ENCODE results near the gene NGF. TPM values are rescaled to one million over a fixed set of nuclear protein-coding genes. Genes with fewer than 3 reads are reported as not detected.
A peak's percentile ranks its signal among the peaks of the same experiment; 100 is the strongest.

Gene NGF
- total and polyA plus RNA-seq, 11 donors: 0.94 to 13.6 (median 2.9) TPM

DNA sequence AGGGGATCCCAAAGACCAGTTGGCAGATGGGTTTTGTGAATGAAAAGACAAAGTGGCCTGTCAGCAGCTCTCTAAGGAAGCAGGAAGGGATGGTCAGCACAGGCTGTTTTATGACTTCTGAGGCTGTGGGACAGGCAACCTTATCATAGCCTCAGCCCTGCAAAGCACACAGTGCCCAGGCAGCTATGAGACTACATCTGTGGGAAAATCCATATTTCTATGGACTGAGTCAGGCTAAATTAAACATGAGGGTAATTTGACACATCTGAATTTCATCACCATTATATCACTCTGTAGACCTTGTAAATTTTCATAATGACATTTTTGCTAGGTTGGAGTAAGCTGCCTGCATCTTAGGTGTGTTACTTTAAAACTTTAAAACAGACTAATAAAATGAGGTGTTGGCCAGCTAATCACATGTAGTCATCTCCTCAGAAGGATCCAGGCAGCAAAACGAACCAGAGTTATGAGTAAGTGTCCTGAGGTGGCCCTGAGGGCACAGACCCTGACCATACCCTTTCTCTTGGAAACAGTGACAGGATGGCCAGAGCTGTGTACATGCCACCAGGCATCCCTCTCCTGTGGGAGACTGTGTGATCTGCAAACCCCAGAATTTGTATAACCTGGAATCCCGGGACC is 14.6 kb downstream of the NGF start:
- 65 to 71% (median 68%) methylated on average over 2 of the region's 2 CpGs for whole genome bisulfite sequencing, 4 donors
- peaks cover 0 to 19% (median 0%) of the 10 kb centered on the region in 12 donors for H3K4me1 ChIP-seq
- no peak for DNase-seq
- TF ChIP-seq, protein P1, sequence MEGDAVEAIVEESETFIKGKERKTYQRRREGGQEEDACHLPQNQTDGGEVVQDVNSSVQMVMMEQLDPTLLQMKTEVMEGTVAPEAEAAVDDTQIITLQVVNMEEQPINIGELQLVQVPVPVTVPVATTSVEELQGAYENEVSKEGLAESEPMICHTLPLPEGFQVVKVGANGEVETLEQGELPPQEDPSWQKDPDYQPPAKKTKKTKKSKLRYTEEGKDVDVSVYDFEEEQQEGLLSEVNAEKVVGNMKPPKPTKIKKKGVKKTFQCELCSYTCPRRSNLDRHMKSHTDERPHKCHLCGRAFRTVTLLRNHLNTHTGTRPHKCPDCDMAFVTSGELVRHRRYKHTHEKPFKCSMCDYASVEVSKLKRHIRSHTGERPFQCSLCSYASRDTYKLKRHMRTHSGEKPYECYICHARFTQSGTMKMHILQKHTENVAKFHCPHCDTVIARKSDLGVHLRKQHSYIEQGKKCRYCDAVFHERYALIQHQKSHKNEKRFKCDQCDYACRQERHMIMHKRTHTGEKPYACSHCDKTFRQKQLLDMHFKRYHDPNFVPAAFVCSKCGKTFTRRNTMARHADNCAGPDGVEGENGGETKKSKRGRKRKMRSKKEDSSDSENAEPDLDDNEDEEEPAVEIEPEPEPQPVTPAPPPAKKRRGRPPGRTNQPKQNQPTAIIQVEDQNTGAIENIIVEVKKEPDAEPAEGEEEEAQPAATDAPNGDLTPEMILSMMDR (IDR thresholded peaks at IDR 0.05): no peak
- no peak for TF ChIP-seq POLR2A (IDR thresholded peaks at IDR 0.05)
- H3K9me3 ChIP-seq: no peaks in the 10 kb centered on the region
- no peaks in the 10 kb centered on the region for H3K36me3 ChIP-seq
- H3K4me3 ChIP-seq: no peak overlapping the region
- peak overlapping the region in 1 of 12 donors; percentile 23 for H3K27ac ChIP-seq
- no peaks in the 10 kb centered on the region for H3K27me3 ChIP-seq
- ATAC-seq: no peak
- intact Hi-C loops (cut with DNase I): no loop called here

DNA sequence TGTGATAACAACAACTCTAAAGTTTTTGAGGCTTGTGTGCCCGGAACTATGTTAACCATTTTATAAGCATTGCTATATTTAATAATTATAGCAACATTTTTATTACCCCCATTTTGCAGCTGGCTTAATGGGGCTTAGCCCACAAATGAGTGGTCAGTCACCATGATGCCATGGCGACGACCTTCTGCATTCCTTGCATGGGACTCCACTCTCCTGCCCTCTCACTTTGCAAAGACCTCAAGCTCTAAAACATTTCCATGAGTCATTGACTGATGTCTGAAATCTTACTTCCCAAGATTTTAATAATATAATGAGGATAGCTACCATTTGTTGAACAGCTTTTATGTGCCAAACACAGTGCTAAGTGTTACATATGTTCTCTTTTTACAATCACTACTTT is 15.4 kb downstream of the NGF start:
- H3K4me1 ChIP-seq: peaks cover 0 to 20% (median 2%) of the 10 kb centered on the region in 12 donors
- TF ChIP-seq POLR2A (IDR thresholded peaks at IDR 0.05): no peak
- TF ChIP-seq, protein P1 (IDR thresholded peaks at IDR 0.05): no peak
- DNase-seq (no peak), ATAC-seq (no peak)
- no peak overlapping the region for H3K27ac ChIP-seq
- no peak overlapping the region for H3K4me3 ChIP-seq
- 87 to 92% (median 90%) methylated on average over 3 of the region's 3 CpGs for WGBS, 4 donors
- H3K9me3 ChIP-seq: no peaks in the 10 kb centered on the region
- H3K36me3 ChIP-seq: no peaks in the 10 kb centered on the region
- H3K27me3 ChIP-seq: no peaks in the 10 kb centered on the region
- intact Hi-C loops (cut with DNase I): no loop called here

DNA sequence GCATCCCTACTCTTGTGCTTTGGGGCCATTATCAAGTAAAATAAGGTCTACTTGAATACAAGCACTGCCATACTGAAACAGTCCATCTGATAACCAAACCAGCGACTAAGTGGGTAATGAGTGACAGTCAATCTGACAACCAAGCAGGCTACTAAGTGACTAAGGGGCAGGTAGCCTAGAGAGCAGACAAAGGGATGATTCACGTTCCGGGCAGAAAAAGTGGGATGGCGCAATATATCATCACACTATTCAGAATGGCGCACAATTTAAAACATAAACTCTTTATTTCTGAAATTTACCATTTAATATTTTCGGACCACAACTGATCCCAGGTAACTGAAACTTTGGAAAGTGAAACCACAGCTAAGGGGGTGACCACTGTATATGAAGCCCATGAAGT is 17.7 kb downstream of the NGF start:
- Histone ChIP-seq H3K36me3 (no peaks in the 10 kb centered on the region), H3K9me3 (no peaks in the 10 kb centered on the region), H3K27ac (no peak overlapping the region), H3K4me1 (peaks cover 0 to 31% (median 6%) of the 10 kb centered on the region in 12 donors), H3K4me3 (no peak overlapping the region), H3K27me3 (no peaks in the 10 kb centered on the region)
- ATAC-seq (no peak), DNase-seq (no peak)
- TF ChIP-seq, protein P1 (IDR thresholded peaks at IDR 0.05): no peak
- no peak for TF ChIP-seq POLR2A (IDR thresholded peaks at IDR 0.05)
- 85 to 96% (median 92%) methylated on average over 6 of the region's 6 CpGs for WGBS, 4 donors
- intact Hi-C loops (cut with DNase I): no loop called here

DNA sequence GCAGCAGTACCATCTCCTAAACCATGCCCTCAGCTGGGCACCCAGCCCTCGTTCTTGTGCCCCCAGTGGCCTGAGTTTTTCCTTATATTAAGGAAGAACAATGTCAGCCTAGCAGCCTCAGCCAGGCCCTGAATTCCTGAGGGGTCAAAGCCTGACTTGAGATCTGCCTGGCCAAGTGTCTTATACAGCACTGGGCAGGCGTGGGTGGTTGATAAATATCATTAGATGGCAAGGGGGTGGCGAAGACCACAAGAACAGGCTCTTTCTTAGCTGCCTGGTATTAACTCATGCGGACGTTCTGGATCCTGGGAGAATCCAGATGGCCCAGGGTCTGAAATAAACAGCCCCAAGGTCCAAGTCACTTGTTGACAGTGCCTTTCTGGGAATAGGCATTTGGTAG is 18.3 kb downstream of the NGF start:
- no peaks in the 10 kb centered on the region for H3K9me3 ChIP-seq
- peaks cover 0 to 37% (median 9%) of the 10 kb centered on the region in 12 donors for H3K4me1 ChIP-seq
- H3K36me3 ChIP-seq: no peaks in the 10 kb centered on the region
- H3K27ac ChIP-seq: no peak overlapping the region
- TF ChIP-seq POLR2A (IDR thresholded peaks at IDR 0.05): no peak
- TF ChIP-seq, protein P1 (IDR thresholded peaks at IDR 0.05): no peak
- intact Hi-C loops (cut with DNase I): no loop called here
- H3K4me3 ChIP-seq: no peak overlapping the region
- ATAC-seq (no peak), DNase-seq (no peak)
- H3K27me3 ChIP-seq: no peaks in the 10 kb centered on the region
- 42 to 69% (median 55%) methylated on average over 4 to 5 of the region's 5 CpGs for WGBS, 4 donors

All from heart left ventricle (tissue), 16 donors.